Hepatocyte (in vitro differentiated cells): Measurements from ENCODE around the gene DNAL4. TPM values are rescaled to one million over a fixed set of nuclear protein-coding genes. Genes with fewer than 3 reads are reported as not detected.

ENCODE experiments used
- DNase-seq: peaks from one replicate; pipeline ENCODE4 v3.0.0-alpha.2; 2016; ENCODE audit warnings: low spot score
- H2AFZ ChIP-seq: fragments of 200-600 bp; sonication (generic); 2 replicates; pipeline ENCODE4 v1.6.0; 2016; ENCODE audit warnings: antibody characterized with exemption, mild to moderate bottlenecking
- H3K27ac ChIP-seq: fragments of 200-600 bp; sonication (generic); 2 replicates; pipeline ENCODE4 v1.5.1; 2016; ENCODE audit warnings: mild to moderate bottlenecking
- H3K27me3 ChIP-seq: fragments of 200-600 bp; sonication (generic); 2 replicates; pipeline ENCODE4 v1.6.1; 2016
- H3K36me3 ChIP-seq: fragments of 200-600 bp; sonication (generic); replicated peaks from 2 replicates; pipeline ENCODE4 v1.5.1; 2016; ENCODE audit warnings: low read depth; ENCODE audit not compliant: insufficient read depth
- H3K4me1 ChIP-seq: fragments of 200-600 bp; sonication (generic); 2 replicates; pipeline ENCODE4 v1.5.1; 2016; ENCODE audit warnings: mild to moderate bottlenecking, moderate library complexity; ENCODE audit not compliant: insufficient read depth
- H3K4me2 ChIP-seq: fragments of 200-600 bp; sonication (generic); 2 replicates; pipeline ENCODE4 v1.6.0; 2016
- H3K4me3 ChIP-seq: fragments of 200-600 bp; sonication (generic); 2 replicates; pipeline ENCODE4 v1.5.1; 2016; ENCODE audit warnings: mild to moderate bottlenecking
- H3K79me2 ChIP-seq: fragments of 200-600 bp; sonication (generic); 2 replicates; pipeline ENCODE4 v1.6.0; 2017; ENCODE audit warnings: mild to moderate bottlenecking
- H3K9me2 ChIP-seq: fragments of 200-600 bp; sonication (generic); replicated peaks from 2 replicates; pipeline ENCODE4 v1.6.0; 2017; ENCODE audit warnings: mild to moderate bottlenecking; ENCODE audit not compliant: insufficient read depth
- H3K9me3 ChIP-seq: fragments of 200-600 bp; sonication (generic); 2 replicates; pipeline ENCODE4 v1.5.1; 2016; ENCODE audit warnings: low read depth, mild to moderate bottlenecking
- H4K20me1 ChIP-seq: fragments of 200-600 bp; sonication (generic); 2 replicates; pipeline ENCODE4 v1.6.0; 2016; ENCODE audit warnings: mild to moderate bottlenecking; ENCODE audit not compliant: insufficient read depth, poor library complexity, severe bottlenecking
- EZH2 ChIP-seq: fragments of 200-600 bp; sonication (generic); IDR thresholded peaks from 2 replicates; pipeline ENCODE4 v1.6.1; 2016; ENCODE audit warnings: antibody characterized with exemption, mild to moderate bottlenecking, borderline replicate concordance
- EZH2phosphoT487 ChIP-seq: fragments of 200-600 bp; sonication (generic); IDR thresholded peaks from one replicate; pipeline ENCODE4 v1.6.1; 2018; ENCODE audit warnings: antibody characterized with exemption, mild to moderate bottlenecking, low read depth, moderate library complexity; ENCODE audit not compliant: unreplicated experiment, severe bottlenecking
- WGBS: methylation state at CpG from one replicate; pipeline ENCODE4 v1.1.6; 2016; ENCODE audit warnings: low lambda C conversion rate; ENCODE audit errors: missing lambda C conversion rate; 5-methylcytosine and 5-hydroxymethylcytosine counted together
- polyA plus RNA-seq: library from polyadenylated mRNA; unstranded; fragments of >200 nt; fragmentation: Nextera tagmentation; extraction: Ambion mirVana; gene quantifications from 2 replicates; pipeline ENCODE4 v1.2.1, GENCODE V29; 2016
- total RNA-seq: library from RNA; depleted of rRNA; stranded (reverse); fragments of >200 nt; gene quantifications from 2 replicates; pipeline ENCODE4 v1.2.3, GENCODE V29; 2014
- TF ChIP-seq, protein P1 (sequence below): fragments of 200-600 bp; sonication (generic); IDR thresholded peaks from 2 replicates; pipeline ENCODE4 v1.5.1; 2016; ENCODE audit warnings: antibody characterized with exemption, mild to moderate bottlenecking; ENCODE audit not compliant: poor library complexity

The DNAL4 gene
- total and polyA plus RNA-seq, 2 experiments from 2014 or later, result 11.9 to 21.5 TPM

- H3K36me3 ChIP-seq, result no peaks in the 10 kb centered on the region
Observed at GRCh38 chr22:38733329-38733723, 60.6 kb downstream of the DNAL4 start.

GRCh38 chr22:38732251-38732815 lies 61.6 kb downstream of the DNAL4 start:
- H4K20me1 ChIP-seq, result no peaks in the 10 kb centered on the region
- H3K9me2 ChIP-seq, result no peaks in the 10 kb centered on the region
- WGBS, result 83% methylated on average over 13 of the region's 13 CpGs
- H2AFZ ChIP-seq, result no peak overlapping the region
- H3K27ac ChIP-seq, result peak overlapping the region; percentile 27
- H3K79me2 ChIP-seq, result no peaks in the 10 kb centered on the region
- no peak for DNase-seq
- H3K36me3 ChIP-seq, result no peaks in the 10 kb centered on the region
- no peak overlapping the region for H3K4me3 ChIP-seq
- no peak overlapping the region for H3K4me2 ChIP-seq
- TF ChIP-seq EZH2phosphoT487, result no peak
- TF ChIP-seq, protein P1, sequence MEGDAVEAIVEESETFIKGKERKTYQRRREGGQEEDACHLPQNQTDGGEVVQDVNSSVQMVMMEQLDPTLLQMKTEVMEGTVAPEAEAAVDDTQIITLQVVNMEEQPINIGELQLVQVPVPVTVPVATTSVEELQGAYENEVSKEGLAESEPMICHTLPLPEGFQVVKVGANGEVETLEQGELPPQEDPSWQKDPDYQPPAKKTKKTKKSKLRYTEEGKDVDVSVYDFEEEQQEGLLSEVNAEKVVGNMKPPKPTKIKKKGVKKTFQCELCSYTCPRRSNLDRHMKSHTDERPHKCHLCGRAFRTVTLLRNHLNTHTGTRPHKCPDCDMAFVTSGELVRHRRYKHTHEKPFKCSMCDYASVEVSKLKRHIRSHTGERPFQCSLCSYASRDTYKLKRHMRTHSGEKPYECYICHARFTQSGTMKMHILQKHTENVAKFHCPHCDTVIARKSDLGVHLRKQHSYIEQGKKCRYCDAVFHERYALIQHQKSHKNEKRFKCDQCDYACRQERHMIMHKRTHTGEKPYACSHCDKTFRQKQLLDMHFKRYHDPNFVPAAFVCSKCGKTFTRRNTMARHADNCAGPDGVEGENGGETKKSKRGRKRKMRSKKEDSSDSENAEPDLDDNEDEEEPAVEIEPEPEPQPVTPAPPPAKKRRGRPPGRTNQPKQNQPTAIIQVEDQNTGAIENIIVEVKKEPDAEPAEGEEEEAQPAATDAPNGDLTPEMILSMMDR, result no peak
- H3K9me3 ChIP-seq, result no peaks in the 10 kb centered on the region
- H3K27me3 ChIP-seq, result no peaks in the 10 kb centered on the region
- H3K4me1 ChIP-seq, result no peaks in the 10 kb centered on the region

More at GRCh38 chr22:38733329-38733723, 60.6 kb downstream of the DNAL4 start:
- no peak overlapping the region for H2AFZ ChIP-seq
- no peak overlapping the region for H3K4me3 ChIP-seq
- H3K27me3 ChIP-seq, result no peaks in the 10 kb centered on the region
- TF ChIP-seq, protein P1, result peak; percentile 65
- no peak for TF ChIP-seq EZH2
- no peaks in the 10 kb centered on the region for H3K79me2 ChIP-seq
- DNase-seq, result peak; percentile 63
- H3K4me2 ChIP-seq, result no peak overlapping the region
- no peaks in the 10 kb centered on the region for H4K20me1 ChIP-seq
- no peaks in the 10 kb centered on the region for H3K9me2 ChIP-seq
- peak overlapping the region; percentile 81 for H3K27ac ChIP-seq
- 59% methylated on average over 4 of the region's 4 CpGs for WGBS
- H3K4me1 ChIP-seq, result no peaks in the 10 kb centered on the region
- H3K9me3 ChIP-seq, result no peaks in the 10 kb centered on the region

GRCh38 chr22:38731703-38732161 lies 62.2 kb downstream of the DNAL4 start:
- WGBS, result 83% methylated on average over 6 of the region's 6 CpGs
- no peak overlapping the region for H3K4me3 ChIP-seq
- H3K79me2 ChIP-seq, result no peaks in the 10 kb centered on the region
- H3K27me3 ChIP-seq, result no peaks in the 10 kb centered on the region
- H2AFZ ChIP-seq, result no peak overlapping the region
- no peak overlapping the region for H3K27ac ChIP-seq
- no peaks in the 10 kb centered on the region for H3K9me3 ChIP-seq
- no peaks in the 10 kb centered on the region for H3K4me1 ChIP-seq
- no peaks in the 10 kb centered on the region for H4K20me1 ChIP-seq
- H3K9me2 ChIP-seq, result no peaks in the 10 kb centered on the region
- H3K4me2 ChIP-seq, result no peak overlapping the region
- TF ChIP-seq, protein P1, result no peak
- TF ChIP-seq EZH2, result no peak
- DNase-seq, result no peak
- H3K36me3 ChIP-seq, result no peaks in the 10 kb centered on the region

DNA sequence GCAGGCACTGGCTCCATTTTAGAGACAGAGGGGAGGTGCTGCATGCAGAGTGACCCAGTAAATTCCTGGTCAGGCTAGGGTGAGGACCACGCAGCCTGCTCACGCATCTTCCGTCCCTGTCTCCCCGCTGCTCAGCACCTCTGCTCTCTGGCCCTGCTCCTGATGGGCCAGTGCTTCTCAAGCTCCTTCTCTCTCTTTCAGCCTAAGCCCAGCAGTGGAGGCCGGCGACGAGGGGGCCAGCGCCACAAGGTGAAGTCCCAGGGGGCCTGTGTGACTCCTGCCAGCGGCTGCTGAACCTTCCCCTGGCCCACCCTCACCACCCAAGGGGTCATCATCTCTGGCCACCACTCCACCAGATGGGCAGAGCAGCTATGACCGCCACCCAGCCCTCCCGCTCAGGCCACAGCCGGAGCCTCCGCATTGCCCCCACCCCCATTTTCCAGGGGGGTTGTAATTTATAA lies 63.5 kb downstream of the DNAL4 start:
- WGBS, result 98% methylated on average over 13 of the region's 13 CpGs
- Histone ChIP-seq H3K79me2 (no peaks in the 10 kb centered on the region), H2AFZ (no peak overlapping the region), H3K4me1 (no peaks in the 10 kb centered on the region), H3K36me3 (no peaks in the 10 kb centered on the region), H3K9me3 (no peaks in the 10 kb centered on the region), H3K4me2 (no peak overlapping the region), H3K9me2 (no peaks in the 10 kb centered on the region), H3K27me3 (no peaks in the 10 kb centered on the region), H3K27ac (no peak overlapping the region), H4K20me1 (no peaks in the 10 kb centered on the region), H3K4me3 (no peak overlapping the region)
- TF ChIP-seq EZH2 (no peak), EZH2phosphoT487 (no peak)
- TF ChIP-seq, protein P1, result no peak
- no peak for DNase-seq
